ENCODE data around the gene ADGRD2. TPM values are rescaled to one million over a fixed set of nuclear protein-coding genes. Genes with fewer than 3 reads are reported as not detected.

The ADGRD2 gene
- total RNA-seq, 1 experiment from 2014 or later = not detected

DNA sequence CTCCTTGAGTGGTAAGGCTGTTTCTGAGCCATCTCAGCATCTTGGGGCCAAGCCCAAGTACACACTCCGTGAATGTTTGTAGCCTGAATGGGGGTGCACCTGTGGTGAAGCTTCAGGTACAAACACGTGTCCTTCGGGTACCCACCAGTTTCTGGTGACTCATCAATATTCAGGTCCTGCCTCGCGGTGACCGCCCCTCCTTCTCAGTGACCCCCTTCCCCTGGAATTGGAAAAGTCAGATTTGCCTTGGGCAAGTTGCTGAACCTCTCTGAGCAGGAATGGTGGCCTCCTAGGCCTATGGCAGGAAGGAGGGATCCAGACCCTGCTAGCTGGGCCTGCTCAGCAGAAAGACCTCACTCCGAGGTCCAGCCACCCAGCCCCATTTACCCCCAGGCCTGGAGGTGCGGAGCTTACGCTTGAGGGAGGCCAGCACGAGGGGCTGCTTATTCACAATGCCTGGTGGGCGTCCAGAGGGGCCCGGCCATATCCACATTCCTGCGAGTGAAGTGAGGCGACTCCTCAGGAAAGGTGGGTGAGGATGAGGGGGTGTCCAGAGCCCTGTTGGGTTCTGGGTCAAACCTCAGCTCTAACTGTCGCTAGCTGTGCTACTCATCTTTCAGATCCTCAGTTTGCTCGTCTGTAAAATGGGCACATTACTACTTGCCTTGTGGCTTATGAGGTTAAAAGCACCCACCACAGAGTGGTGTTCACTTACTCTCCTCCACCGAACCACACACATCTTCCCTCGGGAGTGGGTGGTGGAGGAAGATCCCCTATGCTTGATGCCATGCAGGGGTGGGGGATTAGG, 7.0 kb downstream of the ADGRD2 start:
- Histone ChIP-seq H3K9ac (ENCODE audit: low read length) (no peak overlapping the region), H3F3A (ENCODE audit: low read length, unreplicated experiment) (no peaks in the 10 kb centered on the region), H3K4me3 (ENCODE audit: low read length) (no peak overlapping the region), H3K9me3 (ENCODE audit: low read length) (no peaks in the 10 kb centered on the region), H2AFZ (ENCODE audit: low read length) (no peak overlapping the region), H3K36me3 (ENCODE audit: low read depth, low read length) (no peaks in the 10 kb centered on the region), H3K9me2 (replicated peaks; ENCODE audit: low read length) (no peaks in the 10 kb centered on the region), H3K27ac (ENCODE audit: low read length) (no peak overlapping the region), H3K4me2 (ENCODE audit: low read length) (no peak overlapping the region), H3K4me1 (ENCODE audit: insufficient read depth, low read length) (no peaks in the 10 kb centered on the region), H3K79me2 (ENCODE audit: low read length) (no peaks in the 10 kb centered on the region), H3K27me3 (ENCODE audit: low read length) (no peaks in the 10 kb centered on the region), H4K20me1 (ENCODE audit: low read length) (no peaks in the 10 kb centered on the region)
- no peak for ATAC-seq
- no peak for DNase-seq
- TF ChIP-seq CTCF (conservative IDR thresholded peaks at IDR 0.05; ENCODE audit: low read depth, low read length) (no peak), EZH2phosphoT487 (IDR thresholded peaks at IDR 0.05; ENCODE audit: borderline replicate concordance, low read length) (no peak), EZH2 (IDR thresholded peaks at IDR 0.05; ENCODE audit: low read length, unreplicated experiment) (no peak)
- CTCF ChIA-PET = interaction anchor here (0.6 kb wide), 1 partner anchor 37 kb away, joined by 3 read pairs; no protein-coding TSS in a partner anchor
- BruUV-seq (replicated peaks) = no TSS peak
- POLR2A ChIA-PET (ENCODE audit: unreplicated experiment) = no interaction called here
- intact Hi-C loops (cut with micrococcal nuclease) = no loop called here

- Histone ChIP-seq H3K27ac (ENCODE audit: low read length) (no peak overlapping the region), H4K20me1 (ENCODE audit: low read length) (no peaks in the 10 kb centered on the region), H3K4me3 (ENCODE audit: low read length) (no peak overlapping the region), H3K4me1 (ENCODE audit: insufficient read depth, low read length) (no peaks in the 10 kb centered on the region), H3K9ac (ENCODE audit: low read length) (no peak overlapping the region), H3K9me2 (replicated peaks; ENCODE audit: low read length) (no peaks in the 10 kb centered on the region), H3K36me3 (ENCODE audit: low read depth, low read length) (no peaks in the 10 kb centered on the region), H2AFZ (ENCODE audit: low read length) (no peak overlapping the region), H3K4me2 (ENCODE audit: low read length) (no peak overlapping the region), H3F3A (ENCODE audit: low read length, unreplicated experiment) (no peaks in the 10 kb centered on the region), H3K9me3 (ENCODE audit: low read length) (no peaks in the 10 kb centered on the region), H3K79me2 (ENCODE audit: low read length) (no peaks in the 10 kb centered on the region), H3K27me3 (ENCODE audit: low read length) (no peaks in the 10 kb centered on the region)
- ChIA-PET CTCF (interaction anchor here (0.6 kb wide), 1 partner anchor 36 kb away, joined by 3 read pairs; no protein-coding TSS in a partner anchor), POLR2A (ENCODE audit: unreplicated experiment) (no interaction called here)
- TF ChIP-seq EZH2 (IDR thresholded peaks at IDR 0.05; ENCODE audit: low read length, unreplicated experiment) (no peak), CTCF (conservative IDR thresholded peaks at IDR 0.05; ENCODE audit: low read depth, low read length) (no peak), EZH2phosphoT487 (IDR thresholded peaks at IDR 0.05; ENCODE audit: borderline replicate concordance, low read length) (no peak)
- ATAC-seq (no peak), DNase-seq (no peak)
- intact Hi-C loops (cut with micrococcal nuclease) = no loop called here
- BruUV-seq (replicated peaks) = no TSS peak
Measured at GRCh38 chr9:124457887-124458431, 7.7 kb downstream of the ADGRD2 start.

GRCh38 chr9:124458441-124458840, 8.2 kb downstream of the ADGRD2 start:
- Histone ChIP-seq H3K9ac (ENCODE audit: low read length) (no peak overlapping the region), H3K36me3 (ENCODE audit: low read depth, low read length) (no peaks in the 10 kb centered on the region), H3K27ac (ENCODE audit: low read length) (no peak overlapping the region), H3K4me2 (ENCODE audit: low read length) (no peak overlapping the region), H3K4me1 (ENCODE audit: insufficient read depth, low read length) (no peaks in the 10 kb centered on the region), H3F3A (ENCODE audit: low read length, unreplicated experiment) (no peaks in the 10 kb centered on the region), H4K20me1 (ENCODE audit: low read length) (no peaks in the 10 kb centered on the region), H3K9me2 (replicated peaks; ENCODE audit: low read length) (no peaks in the 10 kb centered on the region), H2AFZ (ENCODE audit: low read length) (no peak overlapping the region), H3K4me3 (ENCODE audit: low read length) (no peak overlapping the region), H3K9me3 (ENCODE audit: low read length) (no peaks in the 10 kb centered on the region), H3K27me3 (ENCODE audit: low read length) (no peaks in the 10 kb centered on the region), H3K79me2 (ENCODE audit: low read length) (no peaks in the 10 kb centered on the region)
- ATAC-seq (no peak), DNase-seq (no peak)
- ChIA-PET POLR2A (ENCODE audit: unreplicated experiment) (no interaction called here), CTCF (no interaction called here)
- intact Hi-C loops (cut with micrococcal nuclease) = no loop called here
- BruUV-seq (replicated peaks) = no TSS peak
- TF ChIP-seq EZH2phosphoT487 (IDR thresholded peaks at IDR 0.05; ENCODE audit: borderline replicate concordance, low read length) (no peak), CTCF (conservative IDR thresholded peaks at IDR 0.05; ENCODE audit: low read depth, low read length) (no peak), EZH2 (IDR thresholded peaks at IDR 0.05; ENCODE audit: low read length, unreplicated experiment) (no peak)

Data from PC-3 (cell line).